GM18909 (cell line): ENCODE measurements around the gene SNX1.
"Not testable (repeated sequence)": the region's sequence is repeated elsewhere in the genome, so short reads cannot be mapped to it uniquely, and the experiment has no call there.

Experiments
- ATAC-seq: cut with Tn5 transposase; IDR thresholded peaks from one replicate; pipeline ENCODE4 v1.9.1; 2021; ENCODE audit warnings: mild to moderate bottlenecking; ENCODE audit not compliant: unreplicated experiment, poor library complexity

Gene SNX1

GRCh38 chr15:64110950-64111678 lies 15.3 kb downstream of the SNX1 start:
- peak; percentile 45 for ATAC-seq

- ATAC-seq, result no peak
Measured at GRCh38 chr15:64111679-64112050, 15.9 kb downstream of the SNX1 start.

GRCh38 chr15:64112073-64112772 lies 16.4 kb downstream of the SNX1 start:
- no peak for ATAC-seq

GRCh38 chr15:64112904-64113303 lies 17.1 kb downstream of the SNX1 start:
- ATAC-seq, result no peak

DNA sequence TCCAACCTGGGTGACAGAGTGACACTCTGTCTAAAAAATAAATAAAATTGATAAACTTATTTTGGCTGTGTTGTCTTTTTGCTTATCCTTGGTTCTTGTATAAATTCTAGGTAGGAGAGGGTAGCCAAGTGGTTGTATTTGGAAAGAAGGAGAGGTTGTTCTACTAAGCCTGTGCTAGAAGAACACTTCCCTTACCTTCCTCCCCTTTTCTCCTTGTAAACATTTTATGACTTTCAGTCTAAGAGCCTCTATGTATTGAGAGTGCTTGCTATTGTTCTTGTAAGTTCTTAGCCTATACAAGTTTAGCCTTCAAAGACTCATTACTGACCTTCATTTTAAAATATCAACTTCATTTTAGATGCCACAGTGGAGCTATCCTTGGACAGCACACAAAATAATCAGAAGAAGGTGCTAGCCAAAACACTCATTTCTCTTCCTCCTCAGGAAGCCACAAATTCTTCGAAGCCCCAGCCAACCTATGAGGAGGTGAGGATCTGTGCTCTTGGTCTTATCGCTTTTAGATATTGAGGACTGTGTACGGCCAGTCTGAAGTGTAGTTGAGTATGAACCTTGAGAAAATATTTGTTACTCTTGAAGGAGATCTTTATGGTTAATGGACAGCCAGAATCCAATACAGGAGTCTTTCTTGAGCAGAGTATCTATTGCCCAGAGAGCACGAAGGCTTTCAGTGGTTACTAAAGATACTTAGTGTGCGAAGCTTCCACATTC lies 22.1 kb downstream of the SNX1 start:
- no peak for ATAC-seq

DNA sequence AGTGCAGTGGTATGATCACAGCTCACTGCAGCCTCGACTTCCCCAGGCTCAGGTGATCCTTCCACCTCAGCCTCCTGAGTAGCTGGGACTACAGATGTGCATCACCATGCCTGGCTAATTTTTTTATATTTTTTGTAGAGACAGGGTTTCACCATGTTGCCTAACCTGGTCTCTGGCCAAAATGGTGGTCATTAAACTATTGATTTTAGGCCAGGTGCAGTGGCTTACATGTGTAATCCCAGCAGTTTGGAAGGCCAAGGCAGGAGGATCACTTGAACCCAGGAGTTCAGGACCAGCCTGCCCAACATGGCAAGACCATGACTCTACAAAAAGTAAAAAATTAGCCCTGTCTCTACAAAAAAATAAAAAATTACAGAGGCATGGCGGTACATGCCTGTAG lies 24.5 kb downstream of the SNX1 start:
- not testable (repeated sequence) for ATAC-seq

DNA sequence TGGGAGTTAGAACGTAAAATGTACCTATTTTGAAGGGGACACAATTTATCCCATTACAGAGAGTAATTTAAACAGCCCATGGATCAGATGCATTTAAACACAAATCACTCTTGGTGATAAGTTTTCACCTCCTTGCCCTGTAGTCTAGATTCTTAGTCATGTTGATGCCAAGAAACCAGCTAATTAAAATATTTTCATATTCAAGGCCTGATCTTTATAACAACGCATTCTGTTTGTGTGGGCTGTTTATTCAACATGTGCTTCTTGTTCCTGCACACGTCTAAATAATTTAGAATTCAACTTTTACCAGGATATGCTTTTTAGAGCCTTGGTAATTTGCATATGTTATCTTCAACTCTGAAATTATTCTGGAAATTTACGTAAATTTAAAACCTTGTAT lies 25.8 kb downstream of the SNX1 start:
- ATAC-seq, result no peak

DNA sequence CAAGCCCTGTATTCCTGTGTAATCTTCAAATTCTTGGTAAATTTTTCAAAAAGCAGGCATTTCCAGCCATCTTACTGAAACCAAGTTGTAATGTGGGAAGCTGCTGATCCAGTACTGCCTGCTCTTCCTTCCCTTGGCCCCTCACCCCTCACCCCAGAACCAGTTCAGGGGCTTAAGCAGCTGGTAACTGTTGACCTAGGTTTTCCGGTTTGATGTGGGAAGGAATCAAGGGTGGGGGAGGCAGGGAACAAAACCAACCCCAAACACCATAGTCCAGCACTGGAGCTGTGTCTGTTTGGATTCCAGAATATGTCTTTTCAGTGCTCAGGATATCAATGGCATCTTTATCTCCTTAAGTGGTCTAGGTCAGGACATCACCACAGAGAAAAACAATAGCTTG lies 26.7 kb downstream of the SNX1 start:
- ATAC-seq, result no peak

DNA sequence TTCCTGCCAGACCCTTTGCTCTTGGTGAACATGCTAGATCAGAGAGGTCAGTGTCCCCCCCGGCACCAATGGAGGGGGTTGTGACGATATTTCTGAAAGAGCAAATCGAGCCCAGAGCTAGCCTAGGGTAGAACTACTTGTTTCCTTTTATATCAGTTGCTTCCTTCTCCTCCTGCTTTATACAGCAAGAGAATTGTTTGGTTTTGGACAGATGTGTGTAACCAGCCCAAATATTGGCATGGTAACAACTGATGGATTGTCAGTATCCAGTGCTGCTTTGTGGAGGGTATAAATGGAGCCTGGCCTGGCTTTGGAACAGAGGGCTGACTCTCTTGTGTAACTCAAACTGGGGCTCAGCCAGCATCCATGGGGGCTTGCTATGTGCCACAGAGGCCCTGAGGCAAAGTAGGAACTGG lies 27.2 kb downstream of the SNX1 start:
- ATAC-seq, result no peak

DNA sequence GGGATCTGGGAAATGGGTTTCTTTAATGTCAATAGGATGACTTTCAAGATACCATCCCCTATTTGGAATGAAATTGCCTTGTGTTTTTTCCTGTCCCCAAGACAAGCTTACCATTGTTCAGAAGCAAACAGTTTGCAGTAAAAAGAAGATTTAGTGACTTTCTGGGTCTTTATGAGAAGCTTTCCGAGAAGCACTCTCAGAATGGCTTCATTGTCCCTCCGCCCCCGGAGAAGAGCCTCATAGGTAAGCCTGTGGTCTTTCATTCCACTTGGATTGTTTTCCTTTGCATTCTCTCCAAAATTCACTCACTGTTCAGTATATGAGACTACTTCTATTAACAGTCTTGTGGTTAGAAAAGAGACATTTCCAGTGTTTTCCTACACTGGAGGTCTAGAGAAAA lies 30.2 kb downstream of the SNX1 start:
- no peak for ATAC-seq

- ATAC-seq, result no peak
Measured at GRCh38 chr15:64127521-64128270, 31.9 kb downstream of the SNX1 start.

DNA sequence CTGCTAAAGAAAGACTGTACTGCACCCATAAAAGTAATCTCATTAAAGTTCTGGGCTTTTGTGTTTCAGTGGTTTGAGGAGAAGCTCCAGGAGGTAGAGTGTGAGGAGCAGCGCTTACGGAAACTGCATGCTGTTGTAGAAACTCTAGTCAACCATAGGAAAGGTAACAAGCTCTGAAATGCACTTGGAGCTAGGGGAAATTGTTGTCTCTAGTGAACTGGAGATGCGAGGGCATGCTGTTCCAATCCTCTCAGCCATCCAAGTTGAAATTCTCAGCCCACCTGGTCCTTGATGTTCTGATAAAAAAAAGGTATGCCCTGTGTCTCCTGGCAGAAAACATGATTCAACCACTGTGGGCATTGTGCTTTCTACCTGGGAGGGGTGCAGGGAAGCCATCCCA lies 34.4 kb downstream of the SNX1 start:
- no peak for ATAC-seq

- ATAC-seq, result no peak
Measured at GRCh38 chr15:64131547-64131946, 35.8 kb downstream of the SNX1 start.

GRCh38 chr15:64132217-64132616 lies 36.4 kb downstream of the SNX1 start:
- ATAC-seq, result no peak

- no peak for ATAC-seq
Measured at GRCh38 chr15:64133623-64134344, 38.0 kb downstream of the SNX1 start.

DNA sequence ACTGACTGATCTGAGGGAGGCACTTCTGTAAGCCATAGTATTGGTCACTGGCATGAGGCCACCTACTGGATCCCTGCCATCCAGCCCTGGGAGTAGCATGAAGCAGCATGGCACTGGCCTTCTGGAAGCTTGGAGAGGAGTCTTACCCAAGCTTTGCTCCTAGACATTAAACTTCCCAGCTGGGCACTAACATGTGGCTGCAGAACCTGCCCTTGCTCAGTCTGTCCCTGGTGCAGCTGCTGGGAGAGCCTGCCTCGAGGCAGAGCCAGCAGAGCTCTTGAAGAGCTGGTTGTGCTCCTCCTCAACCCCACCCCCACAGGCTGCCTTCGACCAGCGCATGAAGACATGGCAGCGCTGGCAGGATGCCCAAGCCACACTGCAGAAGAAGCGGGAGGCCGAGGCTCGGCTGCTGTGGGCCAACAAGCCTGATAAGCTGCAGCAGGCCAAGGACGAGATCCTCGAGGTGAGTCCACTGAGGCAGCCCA lies 38.6 kb downstream of the SNX1 start:
- no peak for ATAC-seq

GRCh38 chr15:64136347-64136746 lies 40.6 kb downstream of the SNX1 start:
- no peak for ATAC-seq

DNA sequence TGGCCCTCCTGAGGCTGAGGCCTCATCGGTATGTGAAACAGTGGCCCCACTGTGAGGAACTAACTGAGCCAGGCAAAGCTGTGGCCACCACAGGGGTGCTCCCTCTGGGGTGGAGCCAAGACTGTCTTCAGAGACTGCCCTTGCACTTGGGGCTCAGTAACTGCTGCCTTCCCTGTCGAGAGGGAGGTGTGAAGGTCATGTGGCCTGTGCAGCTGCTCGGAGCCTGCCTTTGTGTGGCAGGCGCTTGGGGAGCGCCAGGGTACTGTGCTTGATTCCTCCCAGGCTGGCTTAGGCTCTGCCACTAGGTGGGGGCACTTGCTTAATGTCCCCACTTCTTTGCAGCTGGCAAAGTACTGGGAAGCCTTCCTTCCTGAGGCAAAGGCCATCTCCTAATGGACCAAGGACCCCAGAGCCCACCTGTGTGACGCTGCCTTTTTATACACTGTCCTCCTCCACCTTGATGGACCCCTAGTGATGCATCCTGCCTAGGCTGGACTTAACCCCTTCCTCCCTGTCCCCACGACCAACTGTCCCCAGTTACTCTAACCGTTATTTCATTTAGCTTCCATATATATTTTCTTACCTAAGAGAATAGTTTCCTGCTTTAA lies 41.5 kb downstream of the SNX1 start:
- no peak for ATAC-seq

DNA sequence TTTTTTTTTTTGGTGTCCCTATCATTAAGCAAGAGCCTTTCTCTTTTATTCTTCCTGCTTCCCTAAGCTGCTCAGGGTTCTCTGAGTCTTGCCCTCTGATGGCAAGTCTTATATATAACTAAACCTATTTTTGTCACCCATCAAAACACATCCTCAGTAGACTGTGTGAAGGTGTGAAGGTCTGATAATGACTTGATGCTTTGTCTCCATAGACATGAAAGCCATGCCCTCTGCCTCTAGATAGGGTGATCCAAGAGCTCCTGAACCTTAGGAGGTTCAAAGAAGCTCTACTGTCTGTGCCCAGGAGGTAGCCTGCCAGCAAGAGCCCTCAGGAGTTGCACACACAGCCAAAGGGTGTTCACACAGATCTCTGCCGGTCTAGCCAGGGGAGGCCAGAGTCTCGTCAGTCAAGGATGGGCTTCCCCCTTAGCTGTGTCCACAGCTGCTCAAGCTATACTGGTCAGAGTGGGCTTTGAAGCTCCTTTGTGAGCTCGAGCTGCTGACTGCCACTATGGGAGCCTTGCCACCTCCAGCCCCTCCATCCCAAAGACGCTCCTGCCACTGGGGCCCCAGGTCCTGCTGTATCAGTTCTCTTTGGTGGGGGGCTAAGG lies 42.7 kb downstream of the SNX1 start:
- no peak for ATAC-seq
